Activated CD8-positive, alpha-beta memory T cell treated with anti-CD3 and anti-CD28 coated beads for 1 hour (primary cell): ENCODE data around the gene SYNGR2.
"Not testable (repeated sequence)": the region's sequence is repeated elsewhere in the genome, so short reads cannot be mapped to it uniquely, and the experiment has no call there.

Source experiments
- DNase-seq, 2 donors: peaks; one replicate each; pipeline ENCODE4 v3.0.0-alpha.2; 2020; ENCODE audit warnings: low read depth in 1 of 2; ENCODE audit errors: extremely low read depth in 1 of 2

The SYNGR2 gene

DNA sequence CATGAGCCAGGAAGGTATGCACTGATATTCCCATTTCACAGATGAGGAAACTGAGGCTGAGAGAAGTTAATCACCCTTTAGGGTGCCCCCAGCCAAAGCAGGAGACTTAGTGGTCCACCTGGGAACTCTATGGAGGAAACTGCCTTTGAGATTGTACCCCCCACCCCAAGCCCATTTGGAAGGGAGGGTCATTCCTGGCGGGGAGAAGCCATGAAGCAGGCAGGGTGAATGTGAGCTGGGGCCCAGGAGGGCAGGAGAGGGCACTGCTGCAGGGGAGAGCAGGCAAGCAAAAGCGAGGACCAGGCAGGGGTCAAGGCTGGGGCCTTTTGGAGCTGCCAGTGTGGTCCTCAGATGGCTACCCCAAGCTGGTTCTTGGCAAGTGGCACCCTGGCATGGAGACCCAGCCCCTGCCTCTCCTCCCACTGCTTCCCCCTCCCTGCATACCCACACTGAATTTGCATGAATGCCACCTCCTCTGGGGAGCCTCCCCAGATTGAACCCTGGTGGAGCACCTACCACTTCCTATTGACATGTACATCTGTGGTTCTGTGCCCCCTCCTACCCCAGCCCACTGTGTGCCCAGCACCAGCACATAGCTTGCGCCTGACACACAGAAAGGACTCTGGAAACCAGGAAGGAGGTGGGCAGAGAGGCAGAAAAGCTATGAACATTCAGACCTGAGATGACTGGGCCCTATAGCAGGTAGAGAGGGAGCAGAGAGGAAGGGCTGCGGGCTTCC is 38.9 kb upstream of the SYNGR2 start:
- DNase-seq, result no peak

DNA sequence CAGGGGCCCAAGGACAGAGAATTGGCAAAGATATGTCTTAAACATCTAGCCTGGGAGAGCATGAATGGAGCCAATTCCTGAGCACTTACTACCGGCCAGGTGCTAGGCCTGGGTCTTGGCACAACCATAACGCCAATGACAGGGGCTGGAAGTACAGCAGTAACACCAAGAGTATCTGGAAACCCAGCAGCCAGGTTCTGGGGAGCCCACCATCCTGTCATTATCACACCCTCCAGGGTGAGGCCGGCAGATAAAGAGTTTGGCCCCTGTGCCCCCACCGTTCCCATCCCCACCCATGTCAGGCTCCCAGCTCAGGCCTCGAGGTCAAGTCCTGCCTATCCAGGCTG is 38.3 kb upstream of the SYNGR2 start:
- no peak for DNase-seq

DNA sequence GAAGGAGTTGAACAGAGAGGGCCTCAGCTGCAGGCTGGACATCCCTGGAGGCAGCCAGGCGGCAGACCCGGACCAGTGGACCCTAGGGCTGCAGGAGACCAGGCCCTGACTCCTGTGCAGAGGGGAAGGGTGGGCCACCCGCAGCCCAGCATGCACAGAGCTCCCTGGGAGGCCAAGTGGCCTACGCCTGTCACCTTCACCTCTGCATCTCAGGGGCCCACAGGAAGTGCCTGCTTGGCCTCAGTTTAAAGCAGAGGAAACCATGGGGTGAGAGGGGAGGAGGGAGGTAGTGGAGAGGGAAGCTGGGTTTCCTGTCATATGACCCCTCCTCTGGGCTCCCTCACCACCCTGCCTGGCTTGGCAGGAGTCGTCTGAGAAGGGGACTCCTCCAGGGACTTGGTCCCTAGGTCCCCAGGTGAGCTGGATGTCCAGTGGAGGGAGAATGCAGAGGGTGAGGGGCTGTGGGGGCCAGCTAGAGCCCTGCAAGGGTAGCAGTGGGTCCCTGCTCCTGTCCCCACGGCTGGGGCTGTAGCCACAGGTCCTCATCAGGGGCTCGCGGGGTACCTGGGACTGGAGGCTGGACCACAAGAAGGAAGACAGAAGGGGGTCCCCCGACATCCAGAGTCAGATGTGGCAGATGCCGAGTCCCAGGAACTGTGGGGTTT is 37.8 kb upstream of the SYNGR2 start, which contains the start of gene TMC8:
Gene TMC8 (plus strand): TSS at position 335 of the 665 bp plus-strand sequence. CDS start 818 bp downstream, outside the sequence.
- DNase-seq, result no peak

DNA sequence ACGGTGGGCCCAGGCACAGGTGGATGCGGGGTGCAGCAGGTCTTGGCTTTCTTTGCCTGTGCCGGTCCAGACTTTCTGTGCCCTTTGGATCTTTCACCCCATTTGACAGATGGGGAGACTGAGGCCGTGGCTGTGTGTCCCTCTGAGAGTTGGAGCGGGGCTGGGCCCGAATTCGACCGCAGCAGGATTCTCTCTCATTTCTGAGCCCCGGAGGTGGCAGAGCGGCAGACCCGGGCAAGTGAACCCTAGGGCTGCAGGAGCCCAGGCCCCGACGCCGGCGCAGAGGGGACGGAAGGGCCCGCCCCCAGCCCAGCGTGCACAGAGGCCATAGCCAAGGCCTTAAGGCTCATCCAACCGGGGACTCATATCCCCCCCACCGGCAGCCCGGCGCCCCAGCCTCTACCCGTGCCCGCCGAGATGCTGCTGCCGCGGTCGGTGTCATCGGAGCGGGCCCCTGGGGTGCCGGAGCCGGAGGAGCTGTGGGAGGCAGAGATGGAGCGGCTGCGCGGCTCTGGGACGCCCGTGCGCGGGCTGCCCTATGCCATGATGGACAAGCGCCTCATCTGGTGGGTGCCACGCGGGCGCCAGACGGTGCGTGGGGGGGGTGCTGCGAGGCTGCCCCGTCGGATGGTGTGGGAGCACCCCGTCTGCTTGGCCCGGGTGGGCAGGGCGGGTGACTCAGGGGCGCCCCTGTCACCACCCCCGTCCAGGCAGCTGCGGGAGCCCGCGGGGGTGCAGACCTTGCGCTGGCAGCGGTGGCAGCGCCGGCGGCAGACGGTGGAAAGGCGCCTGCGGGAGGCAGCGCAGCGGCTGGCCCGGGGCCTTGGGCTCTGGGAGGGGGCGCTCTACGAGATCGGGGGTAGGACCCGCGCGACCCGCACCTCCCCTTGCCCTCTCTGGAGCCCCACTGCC is 37.0 kb upstream of the SYNGR2 start:
- no peak for DNase-seq

DNA sequence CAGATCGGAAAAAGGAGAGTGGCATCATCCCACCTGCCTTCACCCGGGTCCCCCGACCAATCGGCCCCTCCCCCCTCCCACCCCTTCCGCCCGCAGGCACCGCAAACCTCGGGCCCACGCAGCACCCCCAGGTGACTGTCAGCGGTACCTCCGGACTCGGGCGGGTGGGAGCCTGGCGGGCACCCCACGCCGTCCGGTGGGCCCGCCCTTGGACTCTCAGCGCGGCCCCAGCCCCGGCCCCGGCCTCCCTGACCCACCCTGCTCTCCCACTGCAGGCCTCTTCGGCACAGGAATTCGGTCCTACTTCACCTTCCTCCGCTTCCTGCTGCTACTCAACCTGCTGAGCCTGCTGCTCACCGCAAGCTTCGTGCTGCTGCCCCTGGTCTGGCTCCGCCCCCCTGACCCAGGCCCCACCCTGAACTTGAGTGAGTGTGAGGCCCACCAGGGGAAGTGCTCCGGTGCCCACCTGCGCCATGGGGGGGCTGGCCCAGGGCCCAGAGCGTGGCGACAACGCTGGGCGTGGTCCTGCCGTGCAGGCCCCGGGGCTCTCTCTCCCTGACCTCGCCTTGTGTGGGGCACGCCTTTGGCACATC is 36.2 kb upstream of the SYNGR2 start:
- peak in 1 of 2 donors; percentile 51 for DNase-seq

DNA sequence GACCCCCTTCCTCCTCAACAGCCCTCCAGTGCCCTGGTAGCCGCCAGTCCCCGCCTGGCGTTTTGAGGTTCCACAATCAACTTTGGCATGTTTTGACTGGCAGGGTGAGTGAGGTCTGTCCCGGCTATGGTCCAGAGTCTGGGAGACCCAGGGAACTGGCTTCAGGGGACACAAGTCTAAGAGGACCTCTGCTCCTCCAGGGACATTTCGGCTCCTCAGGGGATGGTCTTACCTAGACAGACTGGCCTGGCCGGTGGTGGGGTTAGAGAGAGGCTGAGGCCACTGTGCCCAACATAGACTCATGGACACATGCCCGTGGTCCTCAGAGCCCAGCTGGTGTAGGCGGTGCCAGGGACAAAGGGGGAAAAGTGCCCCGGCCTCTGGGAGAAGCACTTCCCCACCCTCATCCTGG is 35.6 kb upstream of the SYNGR2 start:
- no peak for DNase-seq

DNA sequence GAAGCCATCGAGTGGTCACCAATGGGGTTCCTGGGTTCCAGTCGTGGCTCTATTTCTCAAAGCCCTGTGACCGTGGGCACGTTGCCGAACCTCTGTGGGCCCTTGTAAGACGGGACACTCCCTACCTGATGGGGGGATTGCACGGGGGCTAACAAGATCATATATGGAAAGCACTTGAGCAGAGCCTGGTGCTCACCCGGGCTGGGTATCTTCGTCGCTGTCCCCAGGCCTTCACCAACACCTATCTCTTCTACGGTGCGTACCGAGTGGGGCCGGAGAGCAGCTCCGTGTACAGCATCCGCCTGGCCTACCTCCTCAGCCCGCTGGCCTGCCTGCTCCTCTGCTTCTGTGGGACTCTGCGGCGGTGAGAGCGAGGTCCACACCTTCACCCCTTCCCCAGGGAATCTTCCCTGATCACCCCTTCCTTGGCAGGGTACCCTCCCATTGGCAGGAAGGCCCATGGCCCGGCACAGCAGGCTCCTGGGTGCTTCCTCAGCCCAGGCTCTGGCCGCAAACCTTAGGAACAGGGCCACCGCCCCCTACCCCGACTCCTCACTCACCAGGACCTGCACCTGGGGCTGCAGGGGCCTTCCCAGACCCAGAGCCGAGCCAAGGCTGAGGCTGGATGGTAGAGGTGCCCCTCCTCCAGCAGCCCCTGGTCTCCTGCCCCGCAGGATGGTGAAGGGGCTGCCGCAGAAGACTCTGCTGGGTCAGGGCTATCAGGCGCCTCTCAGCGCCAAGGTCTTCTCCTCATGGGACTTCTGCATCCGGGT is 35.0 kb upstream of the SYNGR2 start:
- DNase-seq, result no peak

DNA sequence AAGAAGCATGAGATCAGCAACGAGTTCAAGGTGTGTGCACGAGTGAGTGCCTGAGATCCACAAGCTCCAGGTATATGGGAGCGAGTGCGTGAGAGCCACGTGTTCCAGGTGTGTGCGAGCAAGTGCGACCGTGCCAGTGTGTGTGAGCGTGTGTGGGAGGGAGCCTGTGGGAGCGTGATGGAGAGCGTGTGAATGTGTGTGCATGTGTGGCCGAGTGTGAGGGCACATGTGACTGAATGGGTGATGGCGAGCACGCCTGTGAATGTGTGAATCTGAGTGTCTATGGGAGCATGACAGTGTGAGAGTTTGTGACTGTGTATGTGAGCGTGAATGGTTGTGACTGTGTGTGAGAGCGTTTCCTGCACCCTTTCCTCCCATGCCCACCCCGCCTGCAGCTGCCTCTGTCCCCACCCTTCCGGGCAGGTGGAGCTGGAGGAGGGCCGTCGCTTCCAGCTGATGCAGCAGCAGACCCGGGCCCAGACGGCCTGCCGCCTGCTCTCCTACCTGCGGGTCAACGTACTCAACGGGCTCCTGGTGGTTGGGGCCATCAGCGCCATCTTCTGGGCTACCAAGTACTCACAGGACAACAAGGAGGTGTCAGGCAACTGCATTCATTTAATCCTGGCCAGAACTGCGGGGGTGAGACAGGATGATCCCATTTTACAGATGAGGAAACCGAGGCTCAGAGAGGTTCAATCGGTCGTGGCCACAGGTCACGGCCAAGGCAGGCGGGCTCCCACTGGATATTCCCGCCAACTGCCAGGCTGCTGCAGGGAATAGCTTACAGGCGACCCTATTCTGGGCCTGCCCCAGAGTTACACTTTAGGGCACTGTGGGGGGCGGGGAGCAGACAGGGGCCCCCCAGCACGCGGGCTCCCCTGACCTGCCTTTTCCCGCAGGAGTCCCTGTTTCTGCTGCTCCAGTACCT is 34.1 kb upstream of the SYNGR2 start:
- DNase-seq, result peak in 1 of 2 donors; percentile 54

DNA sequence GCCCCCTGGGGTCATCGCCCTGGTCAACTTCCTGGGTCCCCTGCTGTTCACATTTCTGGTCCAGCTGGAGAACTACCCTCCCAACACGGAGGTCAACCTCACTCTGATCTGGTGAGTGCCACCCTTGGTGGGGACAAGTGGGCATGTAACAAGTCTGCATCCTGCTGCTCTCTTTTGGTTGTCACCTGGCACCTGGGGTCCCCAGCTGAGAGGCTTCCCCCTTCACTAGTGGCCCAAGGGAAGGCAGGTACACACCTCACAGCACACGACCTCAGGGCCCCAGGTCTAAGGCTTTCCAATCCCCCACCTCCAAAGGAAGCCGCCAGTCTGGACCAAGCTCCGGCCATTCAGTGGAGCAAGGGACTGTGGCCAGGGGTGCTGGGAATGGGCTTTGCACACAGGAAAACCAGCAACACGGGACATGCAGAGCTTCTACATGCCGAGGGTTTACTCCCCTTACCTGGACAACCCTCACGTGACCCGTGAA is 33.4 kb upstream of the SYNGR2 start:
- DNase-seq, result no peak

DNA sequence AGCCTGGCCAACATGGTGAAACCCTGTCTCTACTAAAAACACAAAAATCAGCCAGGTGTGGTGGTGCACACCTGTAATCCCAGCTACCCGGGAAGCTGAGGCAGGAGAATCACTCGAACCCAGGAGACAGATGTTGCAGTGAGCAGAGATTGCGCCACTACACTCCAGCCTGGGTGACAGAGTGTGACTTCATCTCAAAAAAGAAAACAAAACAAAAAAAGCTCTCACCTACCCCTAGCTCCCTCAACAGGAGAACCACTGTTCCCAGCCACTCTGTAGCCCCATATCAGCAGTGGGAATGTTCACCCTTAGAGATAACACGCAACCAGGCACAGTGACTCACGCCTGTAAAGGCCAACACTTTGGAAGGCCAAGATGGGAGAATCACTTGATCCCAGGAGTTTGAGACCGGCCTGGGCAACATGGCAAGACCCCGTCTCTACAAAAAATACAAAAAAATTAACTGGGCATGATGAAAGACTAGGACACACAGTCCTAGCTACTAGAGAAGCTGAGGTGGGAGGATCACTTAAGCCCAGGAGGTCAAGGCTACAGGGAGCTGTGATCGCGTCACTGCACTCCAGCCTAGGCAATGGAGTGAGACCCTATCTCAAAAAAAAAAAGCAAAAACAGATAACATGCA is 32.4 kb upstream of the SYNGR2 start:
- DNase-seq, result no peak

DNA sequence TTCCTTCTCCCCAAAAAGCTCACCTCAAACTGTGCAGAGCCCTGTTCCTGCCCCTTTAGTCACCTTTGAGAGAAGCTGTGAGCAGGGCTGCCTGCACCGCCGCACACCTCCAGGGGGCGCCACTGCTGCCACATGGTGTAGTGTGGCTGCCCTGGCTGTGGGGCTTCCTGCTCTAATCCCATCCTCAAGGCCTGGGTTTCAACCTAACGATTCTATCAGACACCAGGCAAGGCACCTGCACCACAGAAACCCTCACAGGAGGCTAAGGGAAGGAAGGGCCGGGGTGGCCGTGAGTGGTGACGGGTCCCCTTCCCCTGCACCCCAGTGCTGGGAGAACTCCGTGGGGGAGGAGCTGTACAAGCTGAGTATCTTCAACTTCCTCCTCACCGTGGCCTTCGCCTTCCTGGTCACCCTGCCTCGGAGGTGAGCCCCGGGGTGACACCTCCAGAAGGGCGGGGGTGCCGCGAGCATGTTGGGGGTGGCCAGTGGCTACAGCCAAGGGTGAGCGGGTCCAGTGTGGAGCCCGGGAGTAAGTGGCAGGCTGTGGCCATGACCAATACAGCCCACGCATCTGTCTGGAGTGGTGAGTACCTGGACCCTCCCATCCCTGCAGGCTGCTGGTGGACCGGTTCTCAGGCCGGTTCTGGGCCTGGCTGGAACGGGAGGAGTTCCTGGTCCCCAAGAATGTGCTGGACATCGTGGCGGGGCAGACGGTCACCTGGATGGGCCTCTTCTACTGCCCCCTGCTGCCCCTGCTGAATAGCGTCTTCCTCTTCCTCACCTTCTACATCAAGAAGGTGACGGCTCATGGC is 30.8 kb upstream of the SYNGR2 start:
- DNase-seq, result no peak

DNA sequence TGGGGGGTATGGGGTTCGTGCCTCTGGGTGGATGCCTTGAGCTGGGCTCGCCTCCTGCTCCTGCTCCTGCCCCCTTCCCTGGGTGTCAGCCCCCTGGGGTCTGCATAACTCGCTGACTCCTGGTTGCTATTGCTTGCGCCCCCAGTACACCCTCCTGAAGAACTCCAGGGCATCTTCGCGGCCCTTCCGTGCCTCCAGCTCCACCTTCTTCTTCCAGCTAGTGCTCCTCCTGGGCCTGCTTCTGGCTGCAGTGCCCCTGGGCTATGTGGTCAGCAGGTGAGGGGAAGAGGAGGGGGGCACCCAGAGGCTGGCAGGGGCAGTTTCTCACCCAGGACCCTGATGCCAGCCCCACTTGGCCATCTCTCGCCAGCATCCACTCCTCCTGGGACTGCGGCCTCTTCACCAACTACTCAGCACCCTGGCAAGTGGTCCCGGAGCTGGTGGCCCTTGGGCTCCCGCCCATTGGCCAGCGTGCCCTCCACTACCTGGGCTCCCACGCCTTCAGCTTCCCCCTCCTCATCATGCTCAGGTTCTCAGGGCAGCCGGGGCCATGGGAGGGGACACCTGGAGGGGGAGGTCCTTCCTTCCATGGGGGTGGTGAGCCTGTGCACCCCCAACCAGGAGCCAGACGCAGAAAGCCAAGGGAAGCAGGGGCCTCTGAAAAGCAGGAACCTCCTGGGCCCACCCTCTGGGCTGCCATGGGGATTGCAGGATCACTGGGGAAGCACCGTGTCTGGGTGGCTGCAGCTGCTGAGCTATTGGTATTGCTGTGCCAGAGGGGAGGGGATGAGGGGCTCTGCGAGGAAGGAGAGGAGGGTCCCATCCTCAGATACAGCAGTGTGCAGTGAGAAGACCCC is 29.9 kb upstream of the SYNGR2 start:
- DNase-seq, result no peak

DNA sequence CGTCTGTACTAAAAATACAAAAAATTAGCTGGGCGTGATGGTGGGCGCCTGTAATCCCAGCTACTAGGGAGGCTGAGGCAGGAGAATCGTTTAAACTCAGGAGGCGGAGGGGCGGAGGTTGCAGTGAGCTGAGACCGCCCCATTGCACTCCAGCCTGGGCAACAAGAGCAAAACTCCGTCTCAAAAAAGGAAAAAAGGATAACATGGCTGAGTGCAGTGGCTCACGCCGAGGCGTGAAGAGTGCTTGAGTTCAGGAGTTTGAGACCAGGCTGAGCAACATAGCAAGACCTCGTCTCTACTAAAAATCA is 28.6 kb upstream of the SYNGR2 start:
- not testable (repeated sequence) for DNase-seq

DNA sequence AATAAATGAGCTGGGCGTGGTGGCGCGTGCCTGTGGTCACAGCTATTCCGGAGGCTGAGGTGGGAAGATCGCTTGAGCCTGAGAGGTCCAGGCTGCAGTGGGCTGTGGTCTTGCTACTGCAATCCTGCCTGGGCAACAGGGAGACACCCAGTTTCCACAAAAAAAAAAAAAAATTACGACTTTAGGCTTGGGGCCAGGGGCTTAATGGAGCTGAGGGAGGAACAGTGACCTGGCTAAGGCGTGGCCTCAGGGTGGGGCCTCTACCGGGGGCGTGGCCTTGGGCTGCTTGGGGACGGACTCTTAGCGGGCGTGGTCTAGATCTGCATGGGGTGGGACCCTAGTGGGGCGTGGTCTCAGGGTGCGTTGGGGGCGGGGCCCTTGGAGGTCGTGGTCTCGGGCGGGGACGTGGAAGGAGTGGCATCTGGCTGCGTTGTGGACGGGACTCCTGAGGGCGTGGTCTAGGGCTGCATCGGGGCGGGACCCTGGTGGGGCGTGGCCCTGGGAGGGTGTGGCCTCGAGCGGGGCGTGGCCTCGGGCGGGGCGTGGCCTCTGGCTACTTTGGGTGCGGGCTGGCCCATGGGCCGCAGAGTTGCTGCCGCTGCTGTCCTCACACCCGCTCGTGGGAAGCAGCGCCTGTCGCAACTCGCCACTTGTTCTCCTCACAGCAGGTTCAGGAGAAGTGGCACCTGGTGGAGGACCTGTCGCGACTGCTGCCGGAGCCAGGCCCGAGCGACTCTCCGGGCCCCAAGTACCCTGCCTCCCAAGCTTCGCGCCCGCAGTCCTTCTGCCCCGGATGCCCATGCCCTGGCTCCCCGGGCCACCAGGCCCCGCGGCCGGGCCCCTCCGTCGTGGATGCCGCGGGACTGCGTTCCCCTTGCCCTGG is 28.0 kb upstream of the SYNGR2 start:
- DNase-seq, result peak; percentile 85 to 88

DNA sequence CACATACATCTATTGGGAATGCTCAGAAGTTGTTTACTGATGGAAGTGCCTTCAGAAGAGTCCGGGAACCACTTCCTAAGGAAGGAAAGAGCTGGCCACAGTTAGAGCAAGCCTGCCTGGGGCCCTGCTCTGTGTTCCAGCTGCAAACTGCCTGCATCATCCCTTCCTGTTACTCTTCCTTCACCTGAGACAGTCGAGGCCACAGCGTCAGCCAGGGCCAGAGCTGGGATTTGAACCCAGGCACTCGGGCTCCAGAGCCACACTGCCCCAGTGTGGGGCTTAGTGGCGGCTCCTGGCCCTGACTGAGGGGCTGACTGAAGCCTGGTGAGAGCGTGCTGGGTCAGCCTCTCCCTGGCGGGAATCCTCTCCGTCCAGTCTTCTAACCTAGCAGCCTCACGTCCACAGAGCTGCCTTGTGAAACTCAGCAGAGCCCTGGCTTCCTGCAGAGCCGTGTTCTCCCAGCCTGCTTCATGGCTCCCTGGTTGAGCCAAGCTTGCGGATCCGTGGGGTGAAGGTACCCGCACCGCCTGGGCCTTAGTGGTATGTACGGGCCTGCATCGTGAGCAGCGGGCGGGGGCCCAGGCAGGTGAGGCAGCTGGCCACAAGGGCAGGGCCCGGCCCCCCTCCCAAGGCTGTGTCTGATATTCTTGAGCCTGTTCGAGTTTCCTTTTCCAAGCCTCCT is 26.8 kb upstream of the SYNGR2 start:
- no peak for DNase-seq
